ENCODE measurements around the gene LTV1.

- TF ChIP-seq EZH2 (IDR thresholded peaks at IDR 0.05; ENCODE audit: insufficient read depth, poor library complexity, severe bottlenecking) (no peak), EZH2phosphoT487 (IDR thresholded peaks at IDR 0.05; ENCODE audit: insufficient read depth, low read depth) (no peak)
Measured at GRCh38 chr6:143901885-143902750, 59.0 kb downstream of the LTV1 start.
